NCI-H2107 (cell line): ENCODE results near the gene RNF17.

Experiments
- DNase-seq: peaks from one replicate; lab custom pipeline; 2025; lab: John Stamatoyannopoulos, UW

Gene RNF17

GRCh38 chr13:24896061-24896460, 132.1 kb downstream of the RNF17 start:
- DNase-seq = no peak

- no peak for DNase-seq
These were observed 133.3 kb downstream of the RNF17 start for GRCh38 chr13:24897293-24897692.

GRCh38 chr13:24899601-24900000, 135.6 kb downstream of the RNF17 start:
- no peak for DNase-seq

- no peak for DNase-seq
These were observed 136.5 kb downstream of the RNF17 start for GRCh38 chr13:24900507-24900906.

GRCh38 chr13:24905242-24905641, 141.3 kb downstream of the RNF17 start:
- no peak for DNase-seq

- DNase-seq = no peak
These were observed 142.3 kb downstream of the RNF17 start for GRCh38 chr13:24906268-24906667.

GRCh38 chr13:24910502-24911132, 146.6 kb downstream of the RNF17 start:
- DNase-seq = no peak

- no peak for DNase-seq
These were observed 147.4 kb downstream of the RNF17 start for GRCh38 chr13:24911133-24911908.

GRCh38 chr13:24916464-24916863, 152.5 kb downstream of the RNF17 start:
- DNase-seq = no peak

GRCh38 chr13:24921003-24921402, 157.0 kb downstream of the RNF17 start:
- no peak for DNase-seq

- DNase-seq = no peak
These were observed 157.9 kb downstream of the RNF17 start for GRCh38 chr13:24921881-24922280.

GRCh38 chr13:24922387-24922744, 158.4 kb downstream of the RNF17 start:
- no peak for DNase-seq

- peak; percentile 79 for DNase-seq
These were observed 159.0 kb downstream of the RNF17 start for GRCh38 chr13:24922745-24923591.

GRCh38 chr13:24925318-24926231, 161.6 kb downstream of the RNF17 start:
- no peak for DNase-seq

GRCh38 chr13:24927810-24928404, 163.9 kb downstream of the RNF17 start:
- no peak for DNase-seq

- no peak for DNase-seq
These were observed 165.2 kb downstream of the RNF17 start for GRCh38 chr13:24929196-24929595.
